Hepatocyte (in vitro differentiated cells): ENCODE data around the gene GNPNAT1.

Experiments used
- EZH2phosphoT487 ChIP-seq: fragments of 200-600 bp; sonication (generic); IDR thresholded peaks from one replicate; pipeline ENCODE4 v1.6.1; 2018; ENCODE audit warnings: antibody characterized with exemption, mild to moderate bottlenecking, low read depth, moderate library complexity; ENCODE audit not compliant: unreplicated experiment, severe bottlenecking
- TF ChIP-seq, protein P1 (sequence below): fragments of 200-600 bp; sonication (generic); IDR thresholded peaks from 2 replicates; pipeline ENCODE4 v1.5.1; 2016; ENCODE audit warnings: antibody characterized with exemption, mild to moderate bottlenecking; ENCODE audit not compliant: poor library complexity

DNA sequence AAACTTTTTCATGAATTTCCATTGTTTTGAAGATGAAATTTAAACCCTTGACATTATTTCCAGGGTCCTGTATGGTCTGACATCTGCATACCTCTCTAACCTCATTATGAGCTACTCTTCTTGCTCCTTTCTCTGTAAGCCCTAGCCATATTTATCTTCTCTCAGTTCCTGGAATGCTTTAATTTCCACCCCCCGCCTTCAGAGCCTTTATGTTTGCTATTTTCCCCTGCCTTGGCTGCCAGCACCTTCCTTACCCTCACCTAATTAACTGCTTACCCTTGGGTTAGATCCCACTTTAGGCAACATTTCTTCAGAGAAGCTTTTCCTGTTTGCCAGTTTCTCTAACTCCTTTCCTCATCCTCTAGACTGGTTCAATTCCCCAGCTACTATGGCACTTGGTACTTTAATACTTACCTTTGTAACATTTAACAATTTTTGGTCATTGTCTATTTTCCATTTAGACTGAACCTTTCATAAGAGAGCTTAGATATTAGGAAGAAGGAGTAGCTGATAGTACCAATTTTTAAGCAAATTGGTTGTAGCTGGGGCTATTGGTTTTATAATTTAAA is 55.4 kb downstream of the GNPNAT1 start:
- no peak for TF ChIP-seq EZH2phosphoT487
- TF ChIP-seq, protein P1, sequence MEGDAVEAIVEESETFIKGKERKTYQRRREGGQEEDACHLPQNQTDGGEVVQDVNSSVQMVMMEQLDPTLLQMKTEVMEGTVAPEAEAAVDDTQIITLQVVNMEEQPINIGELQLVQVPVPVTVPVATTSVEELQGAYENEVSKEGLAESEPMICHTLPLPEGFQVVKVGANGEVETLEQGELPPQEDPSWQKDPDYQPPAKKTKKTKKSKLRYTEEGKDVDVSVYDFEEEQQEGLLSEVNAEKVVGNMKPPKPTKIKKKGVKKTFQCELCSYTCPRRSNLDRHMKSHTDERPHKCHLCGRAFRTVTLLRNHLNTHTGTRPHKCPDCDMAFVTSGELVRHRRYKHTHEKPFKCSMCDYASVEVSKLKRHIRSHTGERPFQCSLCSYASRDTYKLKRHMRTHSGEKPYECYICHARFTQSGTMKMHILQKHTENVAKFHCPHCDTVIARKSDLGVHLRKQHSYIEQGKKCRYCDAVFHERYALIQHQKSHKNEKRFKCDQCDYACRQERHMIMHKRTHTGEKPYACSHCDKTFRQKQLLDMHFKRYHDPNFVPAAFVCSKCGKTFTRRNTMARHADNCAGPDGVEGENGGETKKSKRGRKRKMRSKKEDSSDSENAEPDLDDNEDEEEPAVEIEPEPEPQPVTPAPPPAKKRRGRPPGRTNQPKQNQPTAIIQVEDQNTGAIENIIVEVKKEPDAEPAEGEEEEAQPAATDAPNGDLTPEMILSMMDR: no peak
